AG09319 (cell line): Measurements from ENCODE around the gene DOCK1.
"Not testable (repeated sequence)": the region's sequence is repeated elsewhere in the genome, so short reads cannot be mapped to it uniquely, and the experiment has no call there.

ENCODE experiments used
- DNase-seq: peaks from one replicate; pipeline ENCODE4 v3.0.0-alpha.2; 2010; ENCODE audit warnings: low read depth; ENCODE audit errors: extremely low read depth
- CTCF ChIP-seq: IDR thresholded peaks from 2 replicates; pipeline ENCODE4 v1.5.1; 2011; ENCODE audit warnings: low read depth, mild to moderate bottlenecking, inconsistent platforms, low read length, moderate library complexity

DOCK1 gene

GRCh38 chr10:126893841-126894240, 11.4 kb upstream of the DOCK1 start:
- no peak for DNase-seq
- no peak for TF ChIP-seq CTCF

- DNase-seq = no peak
Observed at GRCh38 chr10:126895214-126895781, 9.9 kb upstream of the DOCK1 start.

GRCh38 chr10:126898460-126898859, 6.8 kb upstream of the DOCK1 start:
- DNase-seq = no peak
- TF ChIP-seq CTCF = no peak

More at GRCh38 chr10:126895214-126895781, 9.9 kb upstream of the DOCK1 start:
- no peak for TF ChIP-seq CTCF

GRCh38 chr10:126899529-126899928, 5.7 kb upstream of the DOCK1 start:
- not testable (repeated sequence) for DNase-seq

- peak; percentile 74 for DNase-seq
Observed at GRCh38 chr10:126902157-126902556, 3.1 kb upstream of the DOCK1 start.

GRCh38 chr10:126903656-126904360, 1.4 kb upstream of the DOCK1 start:
- no peak for DNase-seq
- no peak for TF ChIP-seq CTCF

More at GRCh38 chr10:126902157-126902556, 3.1 kb upstream of the DOCK1 start:
- peak; percentile 40 for TF ChIP-seq CTCF

GRCh38 chr10:126904516-126904817, 761 bp upstream of the DOCK1 start:
- no peak for TF ChIP-seq CTCF
- no peak for DNase-seq
